A549 (cell line): ENCODE measurements around the gene AP1M1. TPM values are rescaled to one million over a fixed set of nuclear protein-coding genes. Genes with fewer than 3 reads are reported as not detected.

Experiments used
- ATAC-seq, 2 experiments: fragments of 200-7000 bp in 1 of 2; fragments of >200 bp in 1 of 2; cut with Nextera tagmentation in 1 of 2; cut with Tn5 transposase in 1 of 2; 3 replicates each; pipeline versions ENCODE4 v1.8.0 to v1.9.1; 2018 to 2020; ENCODE audit warnings: mild to moderate bottlenecking in 1 of 2, moderate library complexity in 1 of 2
- CTCF ChIA-PET: fragments of 300-600 bp; sonication (Branson Sonifier 250); formaldehyde crosslinking; extraction: SDS; loops from one replicate; lab custom pipeline; 2021; ENCODE audit warnings: antibody characterized with exemption, inconsistent platforms; lab: Yijun Ruan, JAX
- POLR2A ChIA-PET: fragments of 350-600 bp; formaldehyde crosslinking; extraction: SDS; loops from one replicate; lab custom pipeline; 2021; ENCODE audit warnings: antibody characterized with exemption, inconsistent platforms; lab: Yijun Ruan, JAX
- DNase-seq, 2 experiments: peaks; one replicate each; pipeline versions ENCODE4 v3.0.0 to v3.0.0-alpha.2; 2011 to 2016; ENCODE audit warnings: low read depth in 1 of 2, low spot score in 1 of 2
- FAIRE-seq: peaks from 2 replicates; lab custom pipeline; 2011; peaks lifted over from hg19 to GRCh38; lab: Jason Lieb, UNC
- H3K27ac ChIP-seq, 2 experiments: fragments of >200 bp; sonication (Bioruptor Twin); formaldehyde crosslinking; 3 replicates each; pipeline ENCODE4 v1.5.1; 2016 to 2017
- H3K4me1 ChIP-seq: fragments of >200 bp; sonication (Bioruptor Twin); formaldehyde crosslinking; 3 replicates; pipeline ENCODE4 v1.6.1; 2016
- H3K4me2 ChIP-seq: fragments of >200 bp; sonication (Bioruptor Twin); formaldehyde crosslinking; 3 replicates; pipeline ENCODE4 v1.6.1; 2016
- H3K4me3 ChIP-seq: fragments of >200 bp; sonication (Bioruptor Twin); formaldehyde crosslinking; 3 replicates; pipeline ENCODE4 v1.5.1; 2016
- H3K9me3 ChIP-seq: fragments of >200 bp; sonication (Bioruptor Twin); formaldehyde crosslinking; 3 replicates; pipeline ENCODE4 v1.6.1; 2016
- ATOH8 ChIP-seq: fragments of 250-450 bp; sonication (Bioruptor Pico); IDR thresholded peaks from 2 replicates; pipeline ENCODE4 v1.5.0; 2020; ENCODE audit warnings: low read depth, mild to moderate bottlenecking, moderate library complexity
- BCL3 ChIP-seq: fragments of >200 bp; sonication (Bioruptor Twin); formaldehyde crosslinking; IDR thresholded peaks from 3 replicates; pipeline ENCODE4 v1.6.1; 2016
- EHF ChIP-seq: fragments of 250-450 bp; sonication (Bioruptor Pico); IDR thresholded peaks from 2 replicates; pipeline ENCODE4 v1.5.0; 2020; ENCODE audit warnings: mild to moderate bottlenecking
- EHMT2 ChIP-seq: fragments of 200-600 bp; sonication (generic); IDR thresholded peaks from 2 replicates; pipeline ENCODE4 v1.6.1; 2016; ENCODE audit warnings: antibody characterized with exemption, low read depth, mild to moderate bottlenecking, moderate library complexity
- ESRRA ChIP-seq: fragments of 150-350 bp; IDR thresholded peaks from 2 replicates; pipeline ENCODE4 v1.6.1; 2014; ENCODE audit warnings: mild to moderate bottlenecking, low read length, borderline replicate concordance
- FOSB ChIP-seq: fragments of 250-450 bp; sonication (Bioruptor Pico); IDR thresholded peaks from 2 replicates; pipeline ENCODE4 v1.5.0; 2020; ENCODE audit warnings: mild to moderate bottlenecking, moderate library complexity
- FOSL2 ChIP-seq, 2 experiments: fragments of 450-650 bp in 1 of 2; fragments of >200 bp in 1 of 2; sonication (Bioruptor Twin) in 1 of 2; formaldehyde crosslinking; IDR thresholded peaks; 2 replicates each; pipeline versions ENCODE4 v1.5.0 to v1.6.1; 2016 to 2020; ENCODE audit warnings: mild to moderate bottlenecking in 1 of 2, moderate library complexity in 1 of 2
- HEYL ChIP-seq: fragments of 250-450 bp; sonication (Bioruptor Pico); IDR thresholded peaks from 2 replicates; pipeline ENCODE4 v1.8.0; 2021; ENCODE audit warnings: mild to moderate bottlenecking, moderate library complexity
- HMGXB4 ChIP-seq: fragments of 250-450 bp; sonication (Bioruptor Pico); IDR thresholded peaks from 2 replicates; pipeline ENCODE4 v1.5.0; 2021; ENCODE audit warnings: mild to moderate bottlenecking, moderate library complexity, borderline replicate concordance
- HOXB13 ChIP-seq: fragments of 250-450 bp; sonication (Bioruptor Pico); IDR thresholded peaks from 2 replicates; pipeline ENCODE4 v1.5.0; 2020; ENCODE audit warnings: low read depth, mild to moderate bottlenecking, moderate library complexity
- HOXB5 ChIP-seq: fragments of 250-450 bp; sonication (Bioruptor Pico); IDR thresholded peaks from 2 replicates; pipeline ENCODE4 v1.5.0; 2020; ENCODE audit warnings: mild to moderate bottlenecking, moderate library complexity
- JUN ChIP-seq, 2 experiments: fragments of >200 bp; sonication (Bioruptor Twin); formaldehyde crosslinking; IDR thresholded peaks; 2 replicates in 1 of 2; 3 replicates in 1 of 2; pipeline ENCODE4 v1.6.1; 2016 to 2017
- KDM1A ChIP-seq: fragments of 200-600 bp; sonication (generic); IDR thresholded peaks from 2 replicates; pipeline ENCODE4 v1.6.1; 2016; ENCODE audit warnings: low read depth, mild to moderate bottlenecking
- MAZ ChIP-seq: fragments of 150-350 bp; IDR thresholded peaks from 2 replicates; pipeline ENCODE4 v1.6.1; 2014; ENCODE audit warnings: antibody characterized with exemption, low read depth, low read length, borderline replicate concordance
- NR3C1 ChIP-seq: fragments of >200 bp; sonication (Bioruptor Twin); formaldehyde crosslinking; IDR thresholded peaks from 3 replicates; pipeline ENCODE4 v1.6.1; 2017
- POLR2AphosphoS2 ChIP-seq: conservative IDR thresholded peaks from 2 replicates; pipeline ENCODE4 v1.6.1; 2012; ENCODE audit warnings: low read length, improper control_type of control experiment, inconsistent platforms
- RAD21 ChIP-seq, 2 experiments: fragments of >200 bp in 1 of 2; sonication (Bioruptor Twin) in 1 of 2; formaldehyde crosslinking in 1 of 2; IDR thresholded peaks in 1 of 2; conservative IDR thresholded peaks in 1 of 2; 2 replicates in 1 of 2; 3 replicates in 1 of 2; pipeline ENCODE4 v1.6.1; 2012 to 2018; ENCODE audit warnings: inconsistent platforms in 1 of 2
- RARB ChIP-seq: fragments of 250-450 bp; sonication (Bioruptor Pico); IDR thresholded peaks from 2 replicates; pipeline ENCODE4 v1.8.0; 2021; ENCODE audit warnings: mild to moderate bottlenecking, moderate library complexity
- RCOR1 ChIP-seq: fragments of 150-350 bp; IDR thresholded peaks from 2 replicates; pipeline ENCODE4 v1.6.1; 2014; ENCODE audit warnings: antibody characterized with exemption, low read length, low read depth
- REST ChIP-seq: fragments of 200-600 bp; sonication (generic); IDR thresholded peaks from 2 replicates; pipeline ENCODE4 v1.6.1; 2016; ENCODE audit warnings: antibody characterized with exemption, mild to moderate bottlenecking, moderate library complexity
- RFX5 ChIP-seq: fragments of 450-650 bp; IDR thresholded peaks from 2 replicates; pipeline ENCODE4 v1.7.1; 2014; ENCODE audit warnings: antibody characterized with exemption, mild to moderate bottlenecking, moderate library complexity
- SREBF2 ChIP-seq: fragments of 450-650 bp; IDR thresholded peaks from 2 replicates; pipeline ENCODE4 v1.6.1; 2014; ENCODE audit warnings: mild to moderate bottlenecking, moderate library complexity
- WGBS: methylation state at CpG from one replicate; pipeline ENCODE4 v1.1.6; 2017; ENCODE audit errors: missing lambda C conversion rate; 5-methylcytosine and 5-hydroxymethylcytosine counted together
- polyA plus RNA-seq, 4 experiments: library from polyadenylated mRNA; depleted of rRNA in 3 of 4; stranded (reverse); fragments of >200 nt; fragmentation: RNase III in 1 of 4; extraction: RNeasy Plus Mini Kit Qiagen cat#74134 plus additional on column Dnase treatment in 1 of 4; gene quantifications; 2 replicates in 3 of 4; 3 replicates in 1 of 4; pipeline ENCODE4 v1.2.3, GENCODE V29; 2011 to 2017

Gene AP1M1
- polyA plus RNA-seq, 2 of the 4 experiments (the other 2 are of a cell fraction) = 42.5 to 63.0 TPM

- TF ChIP-seq ESRRA (no peak), HEYL (CRISPR knock-in tag) (no peak), MAZ (no peak), JUN (IDR thresholded peaks at IDR 0.05) (no peak), RFX5 (no peak), NR3C1 (no peak)
Observed at GRCh38 chr19:16229322-16229641, 31.6 kb downstream of the AP1M1 start (continued).

GRCh38 chr19:16232127-16232526 is 34.4 kb downstream of the AP1M1 start:
- POLR2A ChIA-PET = no interaction called here
- 97% methylated on average over 13 of the region's 16 CpGs for WGBS

GRCh38 chr19:16232568-16232967 is 34.9 kb downstream of the AP1M1 start:
- Histone ChIP-seq H3K4me3 (no peak overlapping the region), H3K4me1 (no peaks in the 10 kb centered on the region), H3K9me3 (no peaks in the 10 kb centered on the region), H3K4me2 (no peak overlapping the region), H3K27ac (no peak overlapping the region)
- ChIA-PET CTCF (interaction anchor here (1.1 to 1.6 kb wide), 3 partner anchors 15 to 151 kb away, joined by 3 to 4 read pairs (median 4); no protein-coding TSS in a partner anchor), POLR2A (no interaction called here)
- TF ChIP-seq HOXB13 (no peak), BCL3 (no peak), FOSL2 (IDR thresholded peaks at IDR 0.05) (no peak), FOSL2 (CRISPR knock-in tag; IDR thresholded peaks at IDR 0.05) (no peak), SREBF2 (no peak), REST (no peak), ATOH8 (no peak), ESRRA (no peak), EHMT2 (no peak), RFX5 (no peak), EHF (no peak), RCOR1 (no peak), POLR2AphosphoS2 (no peak), HMGXB4 (CRISPR knock-in tag) (no peak), HOXB5 (CRISPR knock-in tag) (no peak), RARB (CRISPR knock-in tag) (no peak), KDM1A (no peak), RAD21 (conservative IDR thresholded peaks at IDR 0.05 in 1 of 2, IDR thresholded peaks at IDR 0.05 in 1 of 2) (no peak), FOSB (CRISPR knock-in tag) (no peak)
- DNase-seq (no peak), FAIRE-seq (no peak), ATAC-seq (0 out of 6 replicates have a peak, but pooled peaks of 1 of the 2 experiments have one; percentile 14)
- WGBS = 80% methylated on average over 5 of the region's 13 CpGs

More at GRCh38 chr19:16232127-16232526, 34.4 kb downstream of the AP1M1 start:
- Histone ChIP-seq H3K27ac (no peak overlapping the region), H3K4me1 (no peaks in the 10 kb centered on the region), H3K9me3 (no peaks in the 10 kb centered on the region), H3K4me3 (no peak overlapping the region), H3K4me2 (no peak overlapping the region)
- no peak for ATAC-seq
- no peak for DNase-seq
- FAIRE-seq = no peak
- no peak for TF ChIP-seq SREBF2
- CTCF ChIA-PET = interaction anchor here (1.1 kb wide), 1 partner anchor 15 kb away, joined by 4 read pairs; no protein-coding TSS in a partner anchor
